ENCODE results near the gene THSD4.

- TF ChIP-seq CTCF (IDR thresholded peaks at IDR 0.05), result no peak
- TF ChIP-seq POLR2A (IDR thresholded peaks at IDR 0.05), result no peak
Measured at GRCh38 chr15:71603379-71603778, 488.1 kb downstream of the THSD4 start.
